Loucy (cell line): Measurements from ENCODE around the gene FGD3.

Experiments
- CTCF ChIP-seq: fragments of 200-600 bp; sonication (generic); conservative IDR thresholded peaks from 2 replicates; pipeline ENCODE4 v1.5.1; 2014; ENCODE audit warnings: mild to moderate bottlenecking, antibody characterized with exemption, low read length
- EZH2phosphoT487 ChIP-seq: fragments of 200-600 bp; IDR thresholded peaks from 2 replicates; pipeline ENCODE4 v1.6.1; 2018; ENCODE audit warnings: antibody characterized with exemption, mild to moderate bottlenecking, moderate library complexity, borderline replicate concordance

- TF ChIP-seq CTCF (no peak), EZH2phosphoT487 (no peak)
These were observed 763 bp downstream of the FGD3 start for GRCh38 chr9:92948038-92948534.
